Smooth muscle cell of the brain vasculature (primary cell): ENCODE results near the gene MSANTD1.

ENCODE experiments used
- DNase-seq: peaks from one replicate; pipeline ENCODE4 v3.0.0-alpha.2; 2012; ENCODE audit warnings: low read depth, low spot score

The MSANTD1 gene

DNA sequence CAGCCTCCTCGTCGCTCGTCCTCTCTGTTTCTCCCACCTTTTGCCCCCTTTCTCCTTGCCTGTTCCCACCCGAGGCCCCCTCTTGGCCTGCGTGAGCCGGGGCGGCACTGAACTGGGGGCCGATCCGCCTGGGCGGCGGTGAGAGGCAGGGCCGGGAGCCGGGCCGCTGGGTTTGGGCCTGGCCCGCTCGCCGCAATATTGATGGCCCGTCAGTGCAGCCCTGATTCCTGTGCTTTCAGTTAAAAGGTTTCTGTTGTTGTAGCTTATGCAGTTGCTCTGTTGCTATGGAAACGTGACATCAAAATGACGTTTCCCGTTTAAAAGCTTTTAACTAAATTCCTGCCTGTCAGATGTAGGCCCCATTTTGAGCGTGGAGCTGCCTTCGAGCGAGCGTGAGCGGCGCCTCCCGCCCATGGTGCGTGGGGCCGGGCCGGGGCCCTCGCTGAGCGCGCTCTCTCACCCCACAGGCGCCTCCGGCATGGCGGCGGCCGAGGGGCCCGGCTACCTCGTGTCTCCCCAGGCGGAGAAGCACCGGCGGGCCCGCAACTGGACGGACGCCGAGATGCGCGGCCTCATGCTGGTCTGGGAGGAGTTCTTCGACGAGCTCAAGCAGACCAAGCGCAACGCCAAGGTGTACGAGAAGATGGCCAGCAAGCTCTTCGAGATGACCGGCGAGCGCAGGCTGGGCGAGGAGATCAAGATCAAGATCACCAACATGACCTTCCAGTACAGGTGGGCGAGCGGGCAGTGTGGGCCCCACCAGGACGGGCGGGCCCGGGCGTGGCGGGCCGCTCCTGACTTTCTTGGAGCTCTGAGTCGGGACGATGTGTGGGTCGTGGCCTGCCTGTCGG lies at the start of gene MSANTD1:
Gene MSANTD1, plus strand, starts transcription at position 349 of the 851 bp plus-strand sequence. Its CDS starts 64 bp downstream, at position 413.
- DNase-seq: no peak

DNA sequence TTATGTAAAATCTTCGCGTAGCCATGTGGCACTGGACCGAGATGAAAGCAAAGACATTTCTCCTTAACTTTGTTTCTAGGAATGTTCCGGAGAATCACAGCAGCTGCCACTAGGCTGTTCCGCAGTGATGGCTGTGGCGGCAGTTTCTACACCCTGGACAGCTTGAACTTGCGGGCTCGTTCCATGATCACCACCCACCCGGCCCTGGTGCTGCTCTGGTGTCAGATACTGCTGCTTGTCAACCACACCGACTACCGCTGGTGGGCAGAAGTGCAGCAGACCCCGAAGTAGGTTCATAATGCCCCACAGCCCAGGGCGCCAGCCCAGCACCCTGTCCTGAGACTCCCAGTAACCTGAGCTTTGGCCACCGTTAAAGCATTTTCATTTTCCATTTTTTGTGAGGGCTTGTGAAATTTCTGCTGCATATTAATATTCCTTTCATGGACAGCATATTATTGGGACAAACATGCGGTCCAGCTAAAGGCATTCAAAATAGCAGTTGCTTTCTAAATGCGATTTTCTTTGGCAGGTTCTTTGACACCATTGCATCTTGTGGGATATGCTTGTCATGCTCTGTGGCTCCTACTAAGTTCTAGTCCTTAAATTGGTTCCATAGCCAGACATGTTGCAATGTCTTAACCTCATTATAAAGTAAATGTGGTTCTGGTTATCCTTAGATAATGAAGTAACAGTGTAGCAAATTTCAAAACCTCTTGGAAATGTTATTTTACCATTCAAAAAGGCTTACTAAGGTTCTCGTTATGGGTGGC lies 49.1 kb upstream of the MSANTD1 start:
- DNase-seq: no peak

DNA sequence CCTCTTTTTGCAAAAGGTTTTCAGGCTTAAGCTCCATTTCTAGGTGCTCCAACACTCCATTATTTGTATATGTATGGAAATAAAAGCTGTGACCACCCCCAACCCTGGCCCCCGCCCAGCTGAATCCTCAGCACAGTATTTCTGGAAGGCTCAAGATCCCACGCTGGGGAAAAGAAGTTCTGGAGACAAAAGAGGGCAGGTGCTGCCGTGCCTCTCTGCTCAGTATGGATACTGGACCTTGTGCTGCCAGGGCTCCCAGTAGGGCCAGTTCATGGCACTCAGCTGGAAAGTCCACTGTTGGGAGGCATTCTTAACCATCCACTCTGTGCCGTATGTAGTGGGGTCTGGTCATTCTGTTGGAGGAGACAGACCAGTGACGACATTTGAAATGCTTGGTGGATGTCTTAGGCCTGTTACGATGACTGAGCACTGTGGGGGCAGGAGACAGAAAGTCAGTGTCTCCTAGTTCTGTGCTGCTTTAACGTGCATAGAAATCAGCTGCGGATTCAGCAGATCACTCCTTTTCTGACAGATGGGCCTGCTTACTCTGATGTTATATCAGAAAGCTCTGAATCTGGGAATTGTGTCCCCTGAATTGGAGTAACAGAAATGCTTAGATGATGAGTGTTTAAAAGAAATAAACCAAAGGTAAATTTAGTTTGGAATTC lies 48.4 kb upstream of the MSANTD1 start:
- DNase-seq: no peak

DNA sequence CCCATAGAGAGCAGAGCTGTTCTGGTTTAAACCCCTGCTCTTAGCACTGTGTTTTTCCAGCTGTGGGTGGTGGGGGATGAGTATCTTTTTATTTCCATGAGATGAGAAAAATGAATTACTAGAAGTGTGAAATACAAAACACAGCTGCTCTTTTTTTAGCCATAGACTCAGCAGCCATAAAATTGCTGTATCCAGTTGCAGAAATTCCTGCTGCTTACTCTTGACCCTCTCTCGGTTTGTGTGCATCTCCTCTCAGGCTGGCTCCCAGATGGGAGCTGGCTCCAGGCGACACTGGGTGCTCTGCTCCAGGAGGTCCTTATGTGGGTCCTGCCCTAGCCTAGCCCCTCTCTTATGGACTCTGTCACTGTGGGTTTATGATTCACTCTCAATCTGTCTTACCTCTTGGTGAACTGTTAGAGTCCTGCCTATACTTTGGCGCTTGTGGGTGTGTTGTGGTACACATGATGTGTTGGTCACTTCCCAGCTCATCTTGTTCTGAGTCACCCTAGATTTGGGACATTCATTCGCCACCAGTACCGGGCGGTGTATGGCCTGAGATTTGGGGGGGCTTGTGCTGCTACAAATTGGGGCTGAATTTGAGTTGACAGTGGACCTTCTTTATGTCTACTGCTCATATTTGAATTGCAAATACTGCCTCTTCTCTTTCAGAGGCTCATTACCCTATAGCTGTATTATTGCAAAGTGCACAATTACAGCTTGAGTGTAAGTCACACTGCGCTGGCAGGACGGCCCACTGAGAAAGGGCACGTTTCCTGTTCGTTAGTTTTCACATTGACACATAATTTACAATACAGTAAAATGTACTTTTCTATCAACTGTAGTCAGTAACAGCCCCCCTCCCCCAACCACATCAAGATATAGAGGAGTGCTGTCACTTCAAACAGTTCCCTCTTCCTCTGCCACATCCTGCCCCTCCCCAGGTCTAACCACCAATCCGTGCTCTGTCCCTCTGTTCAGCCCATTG lies 46.9 kb upstream of the MSANTD1 start:
- no peak for DNase-seq

DNA sequence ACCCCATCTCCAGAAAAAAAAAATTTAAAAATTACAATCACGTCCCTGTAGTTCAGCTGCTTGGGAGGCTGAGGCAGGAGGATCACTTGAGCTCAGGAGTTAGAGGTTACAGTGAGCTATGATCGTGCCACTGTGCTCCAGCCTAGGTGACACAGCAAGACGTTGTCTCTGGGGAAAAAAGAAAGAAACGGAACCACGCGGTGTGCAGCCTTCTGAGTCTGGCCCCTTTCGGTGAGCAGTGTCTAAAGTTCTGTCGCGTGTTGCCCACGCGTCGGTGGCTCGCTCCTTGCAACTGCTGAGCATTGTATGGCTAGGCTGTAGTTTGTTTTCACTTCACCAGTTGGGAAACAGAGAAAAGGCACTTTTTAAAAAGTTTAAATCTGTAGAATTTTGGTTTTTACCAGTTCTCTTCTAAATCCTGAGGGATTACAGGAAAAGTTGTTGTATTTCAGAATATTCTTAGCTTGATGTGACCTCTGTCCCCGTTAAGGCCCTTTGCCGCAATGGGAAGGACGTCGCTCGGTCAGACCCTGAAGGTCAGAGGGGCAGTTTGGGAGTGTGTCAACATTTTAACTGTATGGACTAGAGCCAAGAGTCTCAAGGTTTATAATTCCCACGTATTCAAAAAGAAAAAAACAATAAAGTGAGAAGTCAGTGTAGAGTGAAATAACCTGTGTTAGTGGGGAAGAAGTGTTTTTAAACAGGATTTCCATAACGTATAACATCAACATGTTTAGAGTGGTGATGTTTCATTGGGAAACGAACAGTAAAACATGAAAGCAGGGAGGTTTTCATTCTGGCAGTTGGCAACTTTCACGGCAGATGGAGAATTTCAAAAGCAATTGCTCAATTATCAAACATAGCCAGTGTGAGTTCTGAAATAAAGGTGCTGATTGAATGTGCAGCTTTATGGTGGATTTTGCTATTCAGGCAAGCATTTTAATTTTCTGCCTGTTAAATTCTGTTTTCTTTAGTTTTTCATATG lies 45.8 kb upstream of the MSANTD1 start:
- no peak for DNase-seq

DNA sequence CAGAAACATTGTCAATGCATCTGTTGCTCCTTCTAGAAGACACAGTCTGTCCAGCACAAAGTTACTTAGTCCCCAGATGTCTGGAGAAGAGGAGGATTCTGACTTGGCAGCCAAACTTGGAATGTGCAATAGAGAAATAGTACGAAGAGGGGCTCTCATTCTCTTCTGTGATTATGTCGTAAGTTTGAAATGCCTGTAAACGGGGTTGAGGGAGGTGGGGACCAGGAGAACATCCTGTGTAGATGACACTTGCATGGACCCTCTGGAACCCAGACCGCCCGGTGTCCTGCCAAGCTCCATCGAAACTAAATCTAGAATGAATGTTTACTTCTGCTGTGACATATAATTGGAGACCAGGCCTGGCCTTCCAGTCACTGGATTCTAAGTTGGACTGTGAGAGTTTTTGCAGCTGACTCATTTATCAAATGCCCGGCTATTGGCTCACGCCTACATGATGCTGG lies 45.0 kb upstream of the MSANTD1 start:
- DNase-seq: no peak

DNA sequence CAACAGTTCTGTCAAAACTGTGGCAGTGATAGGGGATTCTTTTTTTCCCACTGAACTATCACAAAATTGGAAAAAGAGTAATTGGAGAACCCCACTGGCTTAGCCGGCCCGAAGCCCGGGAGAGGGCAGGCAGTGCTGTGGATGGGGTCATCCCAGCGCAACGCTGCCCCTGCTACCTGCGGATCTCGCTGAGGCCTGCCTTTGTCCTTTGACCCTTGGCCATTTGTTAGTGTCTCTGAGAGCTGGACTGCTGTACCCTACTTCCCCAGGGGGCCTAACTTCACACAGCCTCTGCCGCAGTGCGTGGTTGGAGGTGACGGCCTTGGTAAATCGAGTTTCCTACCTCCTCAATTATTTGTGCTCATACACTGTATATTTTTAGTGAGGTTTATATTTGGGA lies 43.0 kb upstream of the MSANTD1 start:
- DNase-seq: no peak

DNA sequence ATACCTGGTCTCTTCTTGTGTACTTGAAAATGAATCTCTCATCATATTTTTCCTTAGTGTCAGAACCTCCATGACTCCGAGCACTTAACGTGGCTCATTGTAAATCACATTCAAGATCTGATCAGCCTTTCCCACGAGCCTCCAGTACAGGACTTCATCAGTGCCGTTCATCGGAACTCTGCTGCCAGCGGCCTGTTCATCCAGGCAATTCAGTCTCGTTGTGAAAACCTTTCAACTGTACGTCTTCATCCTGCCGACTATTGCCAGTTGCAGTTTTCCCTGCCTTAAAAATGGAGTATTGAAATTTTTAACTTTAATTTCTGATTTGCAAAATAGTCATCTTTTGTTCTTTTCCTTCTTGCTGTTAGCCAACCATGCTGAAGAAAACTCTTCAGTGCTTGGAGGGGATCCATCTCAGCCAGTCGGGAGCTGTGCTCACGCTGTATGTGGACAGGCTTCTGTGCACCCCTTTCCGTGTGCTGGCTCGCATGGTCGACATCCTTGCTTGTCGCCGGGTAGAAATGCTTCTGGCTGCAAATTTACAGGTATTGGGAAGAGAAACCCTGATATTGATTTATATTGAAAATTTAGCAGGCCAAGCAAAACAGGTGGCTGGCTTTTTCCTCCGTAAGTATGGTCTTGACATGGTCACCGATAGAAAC lies 42.4 kb upstream of the MSANTD1 start:
- DNase-seq: no peak

DNA sequence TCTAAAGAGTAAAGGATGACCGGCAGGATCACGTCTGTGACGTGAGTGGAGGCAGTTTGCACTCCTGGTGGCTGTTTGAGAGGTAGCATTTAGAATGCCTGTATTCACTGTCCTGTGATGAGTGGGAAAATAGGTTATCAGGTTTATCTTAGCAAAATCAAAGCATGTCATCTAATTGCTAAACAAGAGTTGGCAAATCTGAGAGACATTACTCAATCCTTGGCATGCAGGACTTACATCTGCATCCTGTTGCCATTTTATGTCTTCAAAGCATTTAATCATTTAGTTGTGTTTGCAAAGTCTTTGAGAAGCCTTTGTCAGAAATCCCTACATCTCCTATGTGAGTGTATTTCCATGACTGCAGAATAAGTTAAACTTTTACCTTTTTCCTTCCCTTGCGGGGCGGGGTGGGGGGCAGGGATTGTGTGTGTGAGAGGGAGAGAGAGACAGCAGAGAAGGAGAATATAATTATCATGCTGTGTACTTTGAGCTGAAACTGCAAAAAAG lies 41.4 kb upstream of the MSANTD1 start:
- DNase-seq: no peak

DNA sequence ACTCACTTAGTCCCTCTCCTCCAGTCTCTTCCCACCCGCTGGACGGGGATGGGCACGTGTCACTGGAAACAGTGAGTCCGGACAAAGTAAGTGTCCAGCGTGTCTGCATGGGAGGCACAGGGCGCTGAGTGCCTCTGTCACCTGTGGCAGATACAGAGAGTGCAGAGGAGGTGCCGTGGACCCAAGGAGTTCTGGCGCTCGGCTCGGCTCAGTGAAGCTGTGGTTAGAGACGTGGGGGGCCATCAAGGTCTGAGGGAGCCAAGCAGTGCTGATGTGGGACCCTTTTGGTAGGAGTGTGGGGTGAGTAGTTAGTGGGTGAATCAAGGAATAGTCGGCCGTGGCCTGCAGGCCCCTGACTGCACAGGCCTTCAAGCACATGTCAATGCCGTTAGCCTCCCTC lies 40.1 kb upstream of the MSANTD1 start:
- DNase-seq: no peak

DNA sequence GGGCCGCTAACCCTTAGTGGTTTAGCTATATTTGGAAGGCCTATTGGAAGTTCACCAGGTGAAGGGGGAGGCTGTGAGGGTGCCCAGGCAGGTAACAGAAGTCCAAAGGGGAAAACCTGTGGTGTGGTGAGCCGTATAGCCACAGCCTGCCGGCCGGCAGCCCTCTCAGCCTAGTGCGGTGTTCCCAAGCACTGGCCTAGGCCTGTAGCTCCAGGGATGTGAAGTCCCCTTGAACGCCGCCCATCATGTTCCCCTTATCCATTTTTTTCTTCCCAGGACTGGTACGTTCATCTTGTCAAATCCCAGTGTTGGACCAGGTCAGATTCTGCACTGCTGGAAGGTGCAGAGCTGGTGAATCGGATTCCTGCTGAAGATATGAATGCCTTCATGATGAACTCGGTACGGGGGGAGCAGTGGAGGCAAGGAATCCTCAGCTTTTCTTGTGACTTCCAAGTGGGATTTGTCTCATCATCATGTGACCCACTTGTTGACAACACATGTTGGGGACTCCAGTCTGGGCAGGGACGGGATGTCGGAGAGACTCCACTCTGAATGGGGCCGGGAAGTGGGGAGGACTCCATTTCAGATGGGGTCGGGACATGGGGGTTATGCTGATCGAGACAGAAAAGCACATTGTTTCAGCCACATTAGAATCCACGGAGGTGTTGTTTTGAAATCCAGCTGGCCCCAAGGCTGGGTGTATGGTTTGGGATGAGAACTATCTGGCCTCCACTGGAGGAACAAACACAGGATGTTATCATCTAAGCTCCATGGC lies 39.2 kb upstream of the MSANTD1 start:
- DNase-seq: no peak

DNA sequence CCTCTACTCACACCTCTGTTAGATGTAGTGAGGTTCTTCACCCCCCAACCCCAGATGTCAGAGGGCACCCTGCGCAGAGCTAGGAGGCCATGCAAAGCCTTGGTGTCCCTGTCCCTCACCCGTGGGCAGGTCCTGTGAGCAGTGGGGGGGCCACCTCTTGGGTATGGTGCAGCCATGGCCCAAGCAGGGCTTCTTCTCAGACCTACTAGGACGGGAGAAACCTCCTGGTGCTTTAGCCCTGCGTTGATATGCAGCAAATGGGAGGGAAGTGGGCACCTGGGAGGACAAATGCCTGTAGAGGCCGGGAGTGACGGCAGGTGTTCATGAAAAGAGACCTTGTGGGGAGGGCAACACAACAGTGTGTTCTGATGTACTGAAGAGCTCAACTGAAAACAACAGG lies 38.5 kb upstream of the MSANTD1 start:
- no peak for DNase-seq

DNA sequence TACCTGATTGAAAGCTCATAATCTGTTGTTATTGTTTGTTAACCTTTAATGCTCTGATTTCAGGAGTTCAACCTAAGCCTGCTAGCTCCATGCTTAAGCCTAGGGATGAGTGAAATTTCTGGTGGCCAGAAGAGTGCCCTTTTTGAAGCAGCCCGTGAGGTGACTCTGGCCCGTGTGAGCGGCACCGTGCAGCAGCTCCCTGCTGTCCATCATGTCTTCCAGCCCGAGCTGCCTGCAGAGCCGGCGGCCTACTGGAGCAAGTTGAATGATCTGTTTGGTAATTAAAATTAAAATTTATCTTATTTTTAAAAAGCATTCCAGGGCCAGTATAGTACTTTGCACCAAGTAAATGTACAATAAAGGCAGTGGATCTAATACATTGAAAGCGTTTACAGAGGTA lies 37.1 kb upstream of the MSANTD1 start:
- no peak for DNase-seq

DNA sequence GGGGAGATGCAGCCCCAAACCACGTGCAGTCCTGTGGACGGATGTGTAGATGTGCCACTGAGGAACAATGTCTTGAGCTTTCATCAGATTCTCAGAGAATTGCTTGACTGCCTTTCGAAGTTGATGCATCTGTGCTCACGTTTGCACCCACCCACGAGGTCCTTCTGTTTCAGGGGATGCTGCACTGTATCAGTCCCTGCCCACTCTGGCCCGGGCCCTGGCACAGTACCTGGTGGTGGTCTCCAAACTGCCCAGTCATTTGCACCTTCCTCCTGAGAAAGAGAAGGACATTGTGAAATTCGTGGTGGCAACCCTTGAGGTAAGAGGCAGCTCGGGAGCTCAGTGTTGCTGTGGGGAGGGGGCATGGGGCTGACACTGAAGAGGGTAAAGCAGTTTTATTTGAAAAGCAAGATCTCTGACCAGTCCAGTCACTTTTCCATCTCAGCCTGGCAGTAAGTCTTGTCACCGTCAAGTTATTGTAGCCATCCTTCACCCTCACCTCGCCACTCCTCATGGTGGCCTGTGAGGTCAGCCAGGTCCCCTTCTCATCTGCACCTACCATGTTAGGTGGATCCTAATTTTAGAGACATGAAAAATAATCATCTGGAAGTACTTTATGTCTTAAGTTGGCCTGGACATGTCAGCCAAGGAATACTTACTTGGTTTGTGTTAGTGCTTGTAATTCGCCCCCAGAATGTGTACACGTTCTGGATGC lies 36.4 kb upstream of the MSANTD1 start:
- no peak for DNase-seq

DNA sequence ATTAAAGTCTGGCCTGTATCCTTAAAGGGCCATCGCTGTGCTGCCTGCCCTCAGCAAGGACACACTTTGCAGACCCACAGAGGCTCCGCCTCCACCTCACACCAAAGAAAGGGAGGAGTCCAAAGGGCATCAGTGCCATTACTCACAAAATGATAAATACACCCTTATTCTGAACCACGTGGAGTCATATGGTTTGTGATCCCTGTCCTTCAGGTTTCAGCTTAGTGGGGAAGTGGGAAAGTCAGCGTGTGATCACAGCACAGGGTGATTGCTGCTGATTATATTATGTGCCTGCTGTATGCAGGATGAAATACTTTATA lies 35.9 kb upstream of the MSANTD1 start:
- no peak for DNase-seq

DNA sequence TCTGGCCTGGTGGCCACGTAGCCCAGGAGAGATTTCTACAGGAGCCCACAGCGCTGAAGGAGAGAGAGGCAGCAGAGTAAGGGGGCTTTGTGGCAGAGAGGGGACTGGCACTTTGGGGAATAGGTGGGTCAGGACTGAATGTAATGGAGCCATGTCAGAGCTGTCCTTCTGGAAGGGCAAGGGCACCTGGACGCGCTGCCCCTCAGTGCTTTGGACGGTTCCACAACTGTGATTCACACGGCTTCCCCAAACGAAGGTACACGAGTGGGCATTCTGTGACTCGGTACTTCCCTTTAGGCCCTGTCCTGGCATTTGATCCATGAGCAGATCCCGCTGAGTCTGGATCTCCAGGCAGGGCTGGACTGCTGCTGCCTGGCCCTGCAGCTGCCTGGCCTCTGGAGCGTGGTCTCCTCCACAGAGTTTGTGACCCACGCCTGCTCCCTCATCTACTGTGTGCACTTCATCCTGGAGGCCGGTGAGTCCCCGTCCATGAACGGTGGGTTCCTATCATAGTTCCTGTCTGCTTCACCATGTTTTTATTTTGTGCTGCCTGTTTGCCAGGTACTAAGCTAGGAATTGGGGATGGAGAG lies 35.2 kb upstream of the MSANTD1 start:
- DNase-seq: no peak

DNA sequence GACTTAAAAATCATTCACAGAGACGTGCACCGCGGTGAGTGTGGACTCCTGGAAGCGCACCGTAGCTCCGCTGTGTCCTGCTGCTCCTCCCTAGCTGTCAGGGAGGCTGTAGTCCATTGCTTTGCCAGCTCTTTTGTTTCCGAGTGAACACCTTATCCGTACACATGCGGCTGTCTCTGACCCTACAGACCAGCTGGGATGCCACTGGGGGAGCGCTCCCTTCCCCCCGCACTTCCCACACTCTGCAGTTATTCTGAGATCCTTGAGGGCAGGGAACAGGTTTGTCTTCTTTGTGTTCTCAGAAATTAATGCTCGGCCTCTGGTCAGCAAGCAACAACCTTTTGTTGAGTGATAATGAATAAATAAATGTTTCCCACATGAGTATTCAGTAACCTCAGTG lies 33.7 kb upstream of the MSANTD1 start:
- DNase-seq: no peak
